Measurements from ENCODE around the gene MED20. TPM values are rescaled to one million over a fixed set of nuclear protein-coding genes. Genes with fewer than 3 reads are reported as not detected.

MED20 gene
- total RNA-seq, 1 experiment from 2014 or later: 26.4 TPM

DNA sequence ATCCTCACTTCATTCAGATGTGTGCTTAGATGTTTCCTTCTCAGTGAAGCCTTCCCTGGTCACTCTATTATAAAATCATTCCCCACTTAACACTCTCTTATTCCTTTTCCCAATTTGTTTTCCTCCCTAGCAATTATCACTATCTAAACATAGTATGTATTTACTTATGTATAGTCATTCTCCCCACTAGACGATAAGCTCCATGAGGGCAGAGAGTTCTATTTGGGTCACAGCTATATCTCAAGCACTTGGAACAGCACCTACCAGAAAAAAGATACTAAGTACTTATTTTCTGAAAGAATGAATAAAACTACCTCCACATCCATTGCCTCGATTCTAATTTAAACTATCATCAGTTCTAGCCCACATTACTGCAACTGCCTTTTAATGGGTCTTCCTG is 62.2 kb downstream of the MED20 start:
- H3K4me2 ChIP-seq (ENCODE audit: low read length): no peak overlapping the region
- ChIA-PET CTCF (no interaction called here), RAD21 (ENCODE audit: low non-redundant PET in 1 of 2, low total read pairs in 2 of 2, uncharacterized antibody in 2 of 2, unreplicated experiment in 2 of 2) (no interaction called here), POLR2A (no interaction called here)
- intact Hi-C loops (cut with micrococcal nuclease): no loop called here
- no TSS peak for BruUV-seq (replicated peaks)
- H2AFZ ChIP-seq (ENCODE audit: low read depth, low read length, poor library complexity, severe bottlenecking): no peak overlapping the region
- H3K4me3 ChIP-seq (replicated peaks in 1 of 2; ENCODE audit: low read depth in 1 of 2, low read length in 2 of 2): no peak overlapping the region
- no peaks in the 10 kb centered on the region for H3K4me1 ChIP-seq (ENCODE audit: control insufficient read depth in 1 of 2, insufficient read depth in 2 of 2, low read length in 2 of 2)
- ATAC-seq: no peak
- no peak overlapping the region for H3K9ac ChIP-seq (ENCODE audit: low read length)
- H3K9me2 ChIP-seq (ENCODE audit: insufficient read depth): no peaks in the 10 kb centered on the region
- H3K27me3 ChIP-seq (ENCODE audit: insufficient read depth, low read length): no peaks in the 10 kb centered on the region
- H3K36me3 ChIP-seq (ENCODE audit: control insufficient read depth in 1 of 2, insufficient read depth in 2 of 2, low read length in 2 of 2): no peaks in the 10 kb centered on the region
- H3K79me2 ChIP-seq (ENCODE audit: insufficient read depth, low read length): no peaks in the 10 kb centered on the region
- no peak overlapping the region for H3K27ac ChIP-seq (ENCODE audit: low read depth, low read length)
- H3K9me3 ChIP-seq (ENCODE audit: control insufficient read depth in 1 of 2, insufficient read depth in 1 of 2, low read depth in 1 of 2, low read length in 2 of 2): no peaks in the 10 kb centered on the region
- no peaks in the 10 kb centered on the region for H4K20me1 ChIP-seq (ENCODE audit: insufficient read depth)
- DNase-seq (ENCODE audit: low read depth, low spot score): no peak
- no peak for TF ChIP-seq SRF (IDR thresholded peaks at IDR 0.05; ENCODE audit: low read depth)
- no peak for TF ChIP-seq TCF7L2 (IDR thresholded peaks at IDR 0.05; ENCODE audit: borderline replicate concordance, extremely low read depth, insufficient read depth, insufficient read length)
- TF ChIP-seq ZNF274 (IDR thresholded peaks at IDR 0.05; ENCODE audit: low read depth, low read length): no peak

Other genes with a start within 250 kb of the MED20 start
- gene TFEB, start 185.5 kb downstream of the MED20 start, total RNA-seq (2021; ENCODE audit: unreplicated experiment): 4.8 TPM
- 1.2 TPM for gene PGC, start 173.7 kb downstream of the MED20 start, total RNA-seq (2021; ENCODE audit: unreplicated experiment)
- 5.9 TPM for gene FRS3, start 141.2 kb downstream of the MED20 start, total RNA-seq (2021; ENCODE audit: unreplicated experiment)
- gene PRICKLE4, start 140.4 kb downstream of the MED20 start, total RNA-seq (2021; ENCODE audit: unreplicated experiment): 2.9 TPM
- 292 TPM for gene TOMM6, start 133.4 kb downstream of the MED20 start, total RNA-seq (2021; ENCODE audit: unreplicated experiment)
- gene USP49, start 25.8 kb downstream of the MED20 start, total RNA-seq (2021; ENCODE audit: unreplicated experiment): 6.9 TPM
- 55.7 TPM for gene BYSL, start 360 bp upstream of the MED20 start, total RNA-seq (2021; ENCODE audit: unreplicated experiment)
- 26.6 TPM for gene CCND3, start 20.7 kb upstream of the MED20 start, total RNA-seq (2021; ENCODE audit: unreplicated experiment)
- 29.5 TPM for gene TAF8, start 129.4 kb upstream of the MED20 start, total RNA-seq (2021; ENCODE audit: unreplicated experiment)
- 18.9 TPM for gene C6orf132, start 221.5 kb upstream of the MED20 start, total RNA-seq (2021; ENCODE audit: unreplicated experiment)